HEK293 (cell line): Measurements from ENCODE around the gene GDPD3.
A peak's percentile ranks its signal among the peaks of the same experiment; 100 is the strongest.

Source experiments
- CTCF ChIA-PET: fragments of 350-600 bp; formaldehyde crosslinking; extraction: SDS; loops from one replicate; lab custom pipeline; 2021; ENCODE audit warnings: antibody characterized with exemption; lab: Yijun Ruan, JAX
- POLR2A ChIA-PET: fragments of 300-600 bp; formaldehyde crosslinking; extraction: SDS; loops from one replicate; lab custom pipeline; 2020; ENCODE audit warnings: antibody characterized with exemption, inconsistent platforms; lab: Yijun Ruan, JAX
- H3K27ac ChIP-seq: fragments of 200-500 bp; sonication (Bioruptor generic); 2 replicates; pipeline ENCODE4 v1.5.1; 2014; ENCODE audit warnings: low read depth, low read length, control low read depth, inconsistent platforms; ENCODE audit errors: extremely low read depth
- H3K36me3 ChIP-seq, 2 experiments: fragments of 200-500 bp in 1 of 2; sonication (Bioruptor generic) in 1 of 2; 1 replicate in 1 of 2; 2 replicates in 1 of 2; pipeline ENCODE4 v1.5.1; 2014 to 2017; ENCODE audit warnings: inconsistent platforms in 2 of 2, low read length in 2 of 2; ENCODE audit not compliant: control insufficient read depth in 2 of 2, insufficient read depth in 1 of 2
- H3K4me1 ChIP-seq: fragments of 200-500 bp; sonication (Bioruptor generic); 2 replicates; pipeline ENCODE4 v1.5.1; 2014; ENCODE audit warnings: mild to moderate bottlenecking, low read length, inconsistent platforms; ENCODE audit not compliant: control insufficient read depth, insufficient read depth
- H3K4me3 ChIP-seq: 2 replicates; pipeline ENCODE4 v1.5.1; 2011; ENCODE audit warnings: low read depth, mild to moderate bottlenecking, control low read depth, low read length, moderate library complexity
- H3K9me3 ChIP-seq: fragments of 200-500 bp; sonication (Bioruptor generic); 2 replicates; pipeline ENCODE4 v1.5.1; 2014; ENCODE audit warnings: low read depth, low read length, inconsistent platforms; ENCODE audit not compliant: control insufficient read depth, insufficient read depth
- BCL11B ChIP-seq: fragments of 450-650 bp; formaldehyde crosslinking; IDR thresholded peaks from 2 replicates; pipeline ENCODE4 v1.5.1; 2016; ENCODE audit warnings: low read depth, missing biosample characterization, missing genetic modification characterization
- KLF1 ChIP-seq: fragments of 450-650 bp; formaldehyde crosslinking; IDR thresholded peaks from 2 replicates; pipeline ENCODE4 v1.5.1; 2016; ENCODE audit warnings: missing biosample characterization, missing genetic modification characterization
- PATZ1 ChIP-seq: fragments of 450-650 bp; formaldehyde crosslinking; IDR thresholded peaks from 2 replicates; pipeline ENCODE4 v1.5.1; 2016; ENCODE audit warnings: missing biosample characterization, missing genetic modification characterization
- REST ChIP-seq: fragments of 450-650 bp; formaldehyde crosslinking; IDR thresholded peaks from 2 replicates; pipeline ENCODE4 v1.5.1; 2016; ENCODE audit warnings: missing biosample characterization, missing genetic modification characterization
- SP3 ChIP-seq: fragments of 450-650 bp; formaldehyde crosslinking; IDR thresholded peaks from 2 replicates; pipeline ENCODE4 v1.5.1; 2016; ENCODE audit warnings: missing biosample characterization, missing genetic modification characterization
- SP7 ChIP-seq: fragments of 450-650 bp; formaldehyde crosslinking; IDR thresholded peaks from 2 replicates; pipeline ENCODE4 v1.5.1; 2016; ENCODE audit warnings: missing biosample characterization, missing genetic modification characterization
- YY1 ChIP-seq: fragments of 450-650 bp; formaldehyde crosslinking; IDR thresholded peaks from 2 replicates; pipeline ENCODE4 v1.5.1; 2018; ENCODE audit warnings: missing biosample characterization, missing genetic modification characterization
- ZBTB11 ChIP-seq: fragments of 450-650 bp; formaldehyde crosslinking; conservative IDR thresholded peaks from 2 replicates; pipeline ENCODE4 v1.5.1; 2016; ENCODE audit warnings: low read depth, missing biosample characterization, missing genetic modification characterization
- ZBTB17 ChIP-seq: fragments of 450-650 bp; formaldehyde crosslinking; IDR thresholded peaks from 2 replicates; pipeline ENCODE4 v1.5.1; 2016; ENCODE audit warnings: missing biosample characterization, missing genetic modification characterization
- ZBTB26 ChIP-seq: fragments of 450-650 bp; formaldehyde crosslinking; optimal IDR thresholded peaks from 2 replicates; pipeline ENCODE3; 2016; ENCODE audit warnings: missing biosample characterization, mild to moderate bottlenecking, missing genetic modification characterization
- ZBTB8A ChIP-seq: fragments of 450-650 bp; formaldehyde crosslinking; IDR thresholded peaks from 2 replicates; pipeline ENCODE4 v1.5.1; 2016; ENCODE audit warnings: missing biosample characterization, missing genetic modification characterization
- ZIC2 ChIP-seq: fragments of 450-650 bp; formaldehyde crosslinking; IDR thresholded peaks from 2 replicates; pipeline ENCODE4 v1.5.1; 2016; ENCODE audit warnings: missing biosample characterization, missing genetic modification characterization
- ZNF121 ChIP-seq: fragments of 450-650 bp; formaldehyde crosslinking; IDR thresholded peaks from 2 replicates; pipeline ENCODE4 v1.5.1; 2016; ENCODE audit warnings: missing biosample characterization, missing genetic modification characterization
- ZNF133 ChIP-seq: fragments of 450-650 bp; formaldehyde crosslinking; IDR thresholded peaks from 2 replicates; pipeline ENCODE4 v1.5.1; 2016; ENCODE audit warnings: missing biosample characterization, missing genetic modification characterization
- ZNF2 ChIP-seq: fragments of 450-650 bp; formaldehyde crosslinking; IDR thresholded peaks from 2 replicates; pipeline ENCODE4 v1.5.1; 2016; ENCODE audit warnings: missing biosample characterization, missing genetic modification characterization
- ZNF202 ChIP-seq: fragments of 450-650 bp; formaldehyde crosslinking; IDR thresholded peaks from 2 replicates; pipeline ENCODE4 v1.5.1; 2016; ENCODE audit warnings: missing biosample characterization, missing genetic modification characterization, borderline replicate concordance
- ZNF37A ChIP-seq: fragments of 450-650 bp; IDR thresholded peaks from 2 replicates; pipeline ENCODE4 v1.5.1; 2018; ENCODE audit warnings: missing biosample characterization, missing genetic modification characterization
- ZNF391 ChIP-seq: fragments of 450-650 bp; formaldehyde crosslinking; IDR thresholded peaks from 2 replicates; pipeline ENCODE4 v1.5.1; 2016; ENCODE audit warnings: low read depth, missing biosample characterization, missing genetic modification characterization, borderline replicate concordance
- ZNF394 ChIP-seq: fragments of 450-650 bp; formaldehyde crosslinking; IDR thresholded peaks from 2 replicates; pipeline ENCODE4 v1.5.1; 2016; ENCODE audit warnings: missing biosample characterization, missing genetic modification characterization, mild to moderate bottlenecking, moderate library complexity, borderline replicate concordance
- ZNF433 ChIP-seq: fragments of 450-650 bp; formaldehyde crosslinking; IDR thresholded peaks from 2 replicates; pipeline ENCODE4 v1.5.1; 2016; ENCODE audit warnings: missing biosample characterization, missing genetic modification characterization, low read depth
- ZNF600 ChIP-seq: fragments of 450-650 bp; formaldehyde crosslinking; IDR thresholded peaks from 2 replicates; pipeline ENCODE4 v1.5.1; 2016; ENCODE audit warnings: missing biosample characterization, missing genetic modification characterization
- ZNF660 ChIP-seq: fragments of 450-650 bp; IDR thresholded peaks from 2 replicates; pipeline ENCODE4 v1.5.1; 2018; ENCODE audit warnings: missing biosample characterization, mild to moderate bottlenecking, missing genetic modification characterization
- TF ChIP-seq, protein P1 (sequence below): fragments of 450-650 bp; formaldehyde crosslinking; IDR thresholded peaks from 2 replicates; pipeline ENCODE4 v1.5.1; 2016; ENCODE audit warnings: missing biosample characterization, missing genetic modification characterization
- TF ChIP-seq, protein P2 (sequence below): fragments of 450-650 bp; IDR thresholded peaks from 2 replicates; pipeline ENCODE4 v1.5.1; 2018; ENCODE audit warnings: missing biosample characterization, mild to moderate bottlenecking, missing genetic modification characterization

GDPD3 gene

DNA sequence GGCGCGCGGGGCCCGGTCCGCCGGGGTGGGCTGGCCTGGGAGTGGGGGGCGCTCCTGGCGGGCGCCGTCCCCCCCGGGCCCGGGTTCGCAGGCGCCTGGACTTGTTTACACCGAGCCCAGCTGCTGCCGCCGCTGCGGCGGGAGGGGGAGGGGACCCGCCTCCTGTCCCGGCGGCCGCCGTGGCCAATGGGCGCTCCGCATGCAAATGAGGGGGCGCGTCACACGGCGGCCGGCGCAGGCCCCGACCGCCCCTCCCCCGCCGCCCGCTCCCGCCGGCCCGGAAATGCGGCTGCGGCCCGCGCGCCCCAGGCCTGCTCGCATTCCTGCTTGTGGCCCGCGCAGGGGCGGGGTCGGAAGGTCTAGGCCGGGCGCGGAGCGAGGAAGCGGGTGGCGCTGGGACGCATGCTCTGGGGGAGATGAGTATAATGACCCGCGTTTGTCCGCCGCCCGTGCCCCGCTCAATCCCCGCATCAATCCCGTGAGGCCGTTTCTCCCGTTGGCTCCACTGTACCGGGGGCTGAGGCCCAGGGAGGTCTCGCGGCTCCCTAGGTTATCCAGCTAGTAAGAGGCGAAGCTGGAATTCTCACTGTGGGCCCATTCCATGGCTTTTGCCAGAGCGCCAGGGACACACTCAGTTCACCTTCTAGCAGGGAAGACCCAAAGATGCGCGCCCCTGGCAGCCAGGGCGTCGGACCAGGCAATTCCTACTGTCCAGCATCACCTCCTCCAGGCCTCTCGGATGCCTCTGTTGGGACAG, 17.1 kb downstream of the GDPD3 start, which contains the start of gene YPEL3:
YPEL3 (minus strand) TSS at position 109 of the 757 bp plus-strand sequence. CDS start 731 bp downstream, outside the sequence.
- no peaks in the 10 kb centered on the region for H3K4me1 ChIP-seq
- H3K27ac ChIP-seq = peak within 1 kb of the TSS; percentile 11; the same call in 1 of the 2 replicates
- no peaks in the 10 kb centered on the region for H3K9me3 ChIP-seq
- ChIA-PET POLR2A (interaction anchor here (1.0 to 1.3 kb wide), 4 partner anchors 31 to 322 kb away, joined by 3 to 4 read pairs (median 3); partner anchors contain the start of genes ALDOA, ZNF48 and ZNF771), CTCF (interaction anchor here (0.5 to 1.0 kb wide), 3 partner anchors 16 to 250 kb away, joined by 3 read pairs; no protein-coding TSS in a partner anchor)
- H3K4me3 ChIP-seq = peak within 1 kb of the TSS; percentile 58
- peaks cover 0 to 15% of the 10 kb centered on the region in 2 experiments; a peak in 1 of 3 replicates for H3K36me3 ChIP-seq
- TF ChIP-seq, protein P1, sequence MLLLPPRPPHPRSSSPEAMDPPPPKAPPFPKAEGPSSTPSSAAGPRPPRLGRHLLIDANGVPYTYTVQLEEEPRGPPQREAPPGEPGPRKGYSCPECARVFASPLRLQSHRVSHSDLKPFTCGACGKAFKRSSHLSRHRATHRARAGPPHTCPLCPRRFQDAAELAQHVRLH (tag by site-specific recombination) = no peak
- TF ChIP-seq ZBTB8A (tag by site-specific recombination) (peak; percentile 99), ZBTB17 (tag by site-specific recombination) (peak; percentile 52; the same call in 1 of the 2 replicates), SP3 (tag by site-specific recombination) (peak; percentile 51), ZNF202 (tag by site-specific recombination) (no peak), SP7 (tag by site-specific recombination) (peak; percentile 76), KLF1 (tag by site-specific recombination) (peak; percentile 62), PATZ1 (peak; percentile 88), ZNF600 (tag by site-specific recombination) (peak; percentile 77), ZIC2 (tag by site-specific recombination) (peak; percentile 41; the same call in 1 of the 2 replicates), ZNF2 (tag by site-specific recombination) (peak; percentile 33; the same call in 1 of the 2 replicates), BCL11B (peak; percentile 54; the same call in 1 of the 2 replicates), ZNF660 (peak; percentile 82), YY1 (0 out of 2 replicates have a peak, but pooled peaks have one; percentile 12), ZNF133 (no peak), ZBTB26 (tag by site-specific recombination) (peak; percentile 87), ZNF394 (tag by site-specific recombination) (peak; percentile 39; the same call in 1 of the 2 replicates), ZNF121 (peak; percentile 50; the same call in 1 of the 2 replicates), REST (tag by site-specific recombination) (peak; percentile 38; the same call in 1 of the 2 replicates), ZNF391 (tag by site-specific recombination) (0 out of 2 replicates have a peak, but pooled peaks have one; percentile 52), ZNF433 (no peak), ZBTB11 (tag by site-specific recombination) (peak; percentile 52), ZNF37A (tag by site-specific recombination) (no peak)
- TF ChIP-seq, protein P2, sequence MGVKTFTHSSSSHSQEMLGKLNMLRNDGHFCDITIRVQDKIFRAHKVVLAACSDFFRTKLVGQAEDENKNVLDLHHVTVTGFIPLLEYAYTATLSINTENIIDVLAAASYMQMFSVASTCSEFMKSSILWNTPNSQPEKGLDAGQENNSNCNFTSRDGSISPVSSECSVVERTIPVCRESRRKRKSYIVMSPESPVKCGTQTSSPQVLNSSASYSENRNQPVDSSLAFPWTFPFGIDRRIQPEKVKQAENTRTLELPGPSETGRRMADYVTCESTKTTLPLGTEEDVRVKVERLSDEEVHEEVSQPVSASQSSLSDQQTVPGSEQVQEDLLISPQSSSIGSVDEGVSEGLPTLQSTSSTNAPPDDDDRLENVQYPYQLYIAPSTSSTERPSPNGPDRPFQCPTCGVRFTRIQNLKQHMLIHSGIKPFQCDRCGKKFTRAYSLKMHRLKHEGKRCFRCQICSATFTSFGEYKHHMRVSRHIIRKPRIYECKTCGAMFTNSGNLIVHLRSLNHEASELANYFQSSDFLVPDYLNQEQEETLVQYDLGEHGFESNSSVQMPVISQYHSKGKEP (tag by site-specific recombination) = peak; percentile 81; the same call in 1 of the 2 replicates
